A549 (cell line): ENCODE data around the gene AZGP1.

Source experiments
- EP300 ChIP-seq, 2 experiments: fragments of >200 bp; sonication (Bioruptor Twin); formaldehyde crosslinking; IDR thresholded peaks; 2 replicates in 1 of 2; 3 replicates in 1 of 2; pipeline ENCODE4 v1.6.1; 2016 to 2017
- FOSL2 ChIP-seq, 2 experiments: fragments of 450-650 bp in 1 of 2; fragments of >200 bp in 1 of 2; sonication (Bioruptor Twin) in 1 of 2; formaldehyde crosslinking; IDR thresholded peaks; 2 replicates each; pipeline versions ENCODE4 v1.5.0 to v1.6.1; 2016 to 2020; ENCODE audit warnings: mild to moderate bottlenecking in 1 of 2, moderate library complexity in 1 of 2
- HDAC2 ChIP-seq: fragments of 200-600 bp; sonication (generic); IDR thresholded peaks from 2 replicates; pipeline ENCODE4 v1.6.1; 2016
- JUN ChIP-seq, 2 experiments: fragments of >200 bp; sonication (Bioruptor Twin); formaldehyde crosslinking; IDR thresholded peaks; 2 replicates in 1 of 2; 3 replicates in 1 of 2; pipeline ENCODE4 v1.6.1; 2016 to 2017
- NFE2L2 ChIP-seq: fragments of 150-350 bp; conservative IDR thresholded peaks from 2 replicates; pipeline ENCODE4 v1.6.1; 2014; ENCODE audit warnings: low read length
- NR3C1 ChIP-seq: fragments of >200 bp; sonication (Bioruptor Twin); formaldehyde crosslinking; IDR thresholded peaks from 3 replicates; pipeline ENCODE4 v1.6.1; 2017
- POLR2A ChIP-seq: IDR thresholded peaks from 2 replicates; pipeline ENCODE4 v1.6.1; 2012; ENCODE audit warnings: mild to moderate bottlenecking, low read length
- POLR2AphosphoS2 ChIP-seq: conservative IDR thresholded peaks from 2 replicates; pipeline ENCODE4 v1.6.1; 2012; ENCODE audit warnings: low read length, improper control_type of control experiment, inconsistent platforms
- RAD21 ChIP-seq, 2 experiments: fragments of >200 bp in 1 of 2; sonication (Bioruptor Twin) in 1 of 2; formaldehyde crosslinking in 1 of 2; IDR thresholded peaks in 1 of 2; conservative IDR thresholded peaks in 1 of 2; 2 replicates in 1 of 2; 3 replicates in 1 of 2; pipeline ENCODE4 v1.6.1; 2012 to 2018; ENCODE audit warnings: inconsistent platforms in 1 of 2
- ZC3H11A ChIP-seq: fragments of 450-650 bp; IDR thresholded peaks from 2 replicates; pipeline ENCODE4 v1.6.1; 2014; ENCODE audit warnings: antibody characterized with exemption, mild to moderate bottlenecking
- ZNF302 ChIP-seq: fragments of 250-450 bp; sonication (Bioruptor Pico); IDR thresholded peaks from 2 replicates; pipeline ENCODE4 v1.9.0; 2021; ENCODE audit warnings: inconsistent platforms, mild to moderate bottlenecking, moderate library complexity
- TF ChIP-seq, protein P1 (sequence below): fragments of >200 bp; sonication (Bioruptor Twin); formaldehyde crosslinking; IDR thresholded peaks from 3 replicates; pipeline ENCODE4 v1.5.1; 2016
- TF ChIP-seq, protein P2 (sequence below): IDR thresholded peaks from 2 replicates; pipeline ENCODE4 v1.6.1; 2012; ENCODE audit warnings: low read depth, borderline replicate concordance
- TF ChIP-seq, protein P3 (sequence below): IDR thresholded peaks from 2 replicates; pipeline ENCODE4 v1.6.1; 2012

DNA sequence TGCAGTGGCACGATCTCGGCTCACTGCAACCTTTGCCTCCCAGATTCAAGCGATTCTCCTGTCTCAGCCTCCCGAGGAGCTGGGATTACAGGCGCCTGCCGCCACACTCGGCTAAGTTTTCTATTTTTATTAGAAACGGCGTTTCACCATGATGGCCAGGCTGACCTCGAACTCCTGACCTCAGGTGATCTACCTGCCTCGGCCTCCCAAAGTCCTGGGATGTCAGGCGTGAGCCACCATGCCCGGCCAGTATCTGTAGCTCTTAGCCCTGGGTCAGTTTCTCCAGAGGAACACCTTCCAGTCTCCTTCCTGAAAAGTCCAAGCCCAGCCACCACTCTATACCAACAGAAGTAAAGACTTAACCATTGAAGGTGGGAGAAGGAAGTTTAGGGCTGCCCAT lies 24.4 kb upstream of the AZGP1 start:
- TF ChIP-seq, protein P1, sequence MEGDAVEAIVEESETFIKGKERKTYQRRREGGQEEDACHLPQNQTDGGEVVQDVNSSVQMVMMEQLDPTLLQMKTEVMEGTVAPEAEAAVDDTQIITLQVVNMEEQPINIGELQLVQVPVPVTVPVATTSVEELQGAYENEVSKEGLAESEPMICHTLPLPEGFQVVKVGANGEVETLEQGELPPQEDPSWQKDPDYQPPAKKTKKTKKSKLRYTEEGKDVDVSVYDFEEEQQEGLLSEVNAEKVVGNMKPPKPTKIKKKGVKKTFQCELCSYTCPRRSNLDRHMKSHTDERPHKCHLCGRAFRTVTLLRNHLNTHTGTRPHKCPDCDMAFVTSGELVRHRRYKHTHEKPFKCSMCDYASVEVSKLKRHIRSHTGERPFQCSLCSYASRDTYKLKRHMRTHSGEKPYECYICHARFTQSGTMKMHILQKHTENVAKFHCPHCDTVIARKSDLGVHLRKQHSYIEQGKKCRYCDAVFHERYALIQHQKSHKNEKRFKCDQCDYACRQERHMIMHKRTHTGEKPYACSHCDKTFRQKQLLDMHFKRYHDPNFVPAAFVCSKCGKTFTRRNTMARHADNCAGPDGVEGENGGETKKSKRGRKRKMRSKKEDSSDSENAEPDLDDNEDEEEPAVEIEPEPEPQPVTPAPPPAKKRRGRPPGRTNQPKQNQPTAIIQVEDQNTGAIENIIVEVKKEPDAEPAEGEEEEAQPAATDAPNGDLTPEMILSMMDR: no peak
- TF ChIP-seq EP300 (IDR thresholded peaks at IDR 0.05): no peak
- TF ChIP-seq POLR2A: no peak
- TF ChIP-seq RAD21 (conservative IDR thresholded peaks at IDR 0.05 in 1 of 2, IDR thresholded peaks at IDR 0.05 in 1 of 2): no peak
- TF ChIP-seq, protein P2, sequence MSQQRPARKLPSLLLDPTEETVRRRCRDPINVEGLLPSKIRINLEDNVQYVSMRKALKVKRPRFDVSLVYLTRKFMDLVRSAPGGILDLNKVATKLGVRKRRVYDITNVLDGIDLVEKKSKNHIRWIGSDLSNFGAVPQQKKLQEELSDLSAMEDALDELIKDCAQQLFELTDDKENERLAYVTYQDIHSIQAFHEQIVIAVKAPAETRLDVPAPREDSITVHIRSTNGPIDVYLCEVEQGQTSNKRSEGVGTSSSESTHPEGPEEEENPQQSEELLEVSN: no peak
- no peak for TF ChIP-seq NFE2L2
- TF ChIP-seq JUN (IDR thresholded peaks at IDR 0.05): no peak
- no peak for TF ChIP-seq ZC3H11A
- TF ChIP-seq HDAC2: no peak
- TF ChIP-seq POLR2AphosphoS2: no peak
- TF ChIP-seq, protein P3, sequence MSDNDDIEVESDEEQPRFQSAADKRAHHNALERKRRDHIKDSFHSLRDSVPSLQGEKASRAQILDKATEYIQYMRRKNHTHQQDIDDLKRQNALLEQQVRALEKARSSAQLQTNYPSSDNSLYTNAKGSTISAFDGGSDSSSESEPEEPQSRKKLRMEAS: no peak
- TF ChIP-seq FOSL2 (IDR thresholded peaks at IDR 0.05): no peak
- no peak for TF ChIP-seq FOSL2 (CRISPR knock-in tag; IDR thresholded peaks at IDR 0.05)
- no peak for TF ChIP-seq ZNF302 (CRISPR knock-in tag)
- no peak for TF ChIP-seq NR3C1
